Stomach (tissue), 4 donors: ENCODE results near the gene MTCL1.

Source experiments
- EP300 ChIP-seq: sonication (generic); formaldehyde crosslinking; IDR thresholded peaks from one replicate; pipeline ENCODE4 v1.6.1; 2017; ENCODE audit warnings: antibody characterized with exemption
- POLR2A ChIP-seq, 4 donors: fragments of 450-650 bp; IDR thresholded peaks; one replicate each; pipeline ENCODE4 v1.6.1; 2016; ENCODE audit warnings: antibody characterized with exemption in 4 of 4, control low read depth in 2 of 4, mild to moderate bottlenecking in 1 of 4, moderate library complexity in 1 of 4
- POLR2AphosphoS5 ChIP-seq, 3 donors: sonication (generic); formaldehyde crosslinking; IDR thresholded peaks; one replicate each; pipeline ENCODE4 v1.6.1; 2016; ENCODE audit warnings: antibody characterized with exemption in 3 of 3
- TF ChIP-seq, protein P1 (sequence below), 7 experiments: fragments of 450-650 bp in 4 of 7; fragments of 200-600 bp in 3 of 7; sonication (generic) in 3 of 7; IDR thresholded peaks; one replicate each; pipeline ENCODE4 v1.5.1; 2016 to 2019; ENCODE audit warnings: antibody characterized with exemption in 7 of 7, control low read depth in 2 of 7, mild to moderate bottlenecking in 1 of 7

DNA sequence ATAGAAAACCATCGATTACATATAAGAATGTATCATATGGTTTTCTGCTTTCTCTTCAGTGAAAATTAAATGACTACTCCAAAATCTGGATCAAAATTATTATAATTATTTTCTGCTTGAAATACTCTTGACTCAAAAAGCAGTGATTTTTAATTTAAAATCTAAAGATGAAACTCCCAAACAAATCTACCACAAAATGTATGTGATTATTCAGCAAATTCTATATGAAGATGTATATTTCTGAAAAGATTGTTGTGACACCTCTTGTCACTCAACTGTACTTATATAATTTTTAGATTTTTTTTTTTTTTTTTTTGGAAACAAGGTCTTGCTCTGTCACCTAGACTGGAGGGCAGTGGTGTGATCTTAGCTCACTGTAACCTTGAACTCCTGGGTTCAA lies 98.6 kb downstream of the MTCL1 start:
- TF ChIP-seq, protein P1, sequence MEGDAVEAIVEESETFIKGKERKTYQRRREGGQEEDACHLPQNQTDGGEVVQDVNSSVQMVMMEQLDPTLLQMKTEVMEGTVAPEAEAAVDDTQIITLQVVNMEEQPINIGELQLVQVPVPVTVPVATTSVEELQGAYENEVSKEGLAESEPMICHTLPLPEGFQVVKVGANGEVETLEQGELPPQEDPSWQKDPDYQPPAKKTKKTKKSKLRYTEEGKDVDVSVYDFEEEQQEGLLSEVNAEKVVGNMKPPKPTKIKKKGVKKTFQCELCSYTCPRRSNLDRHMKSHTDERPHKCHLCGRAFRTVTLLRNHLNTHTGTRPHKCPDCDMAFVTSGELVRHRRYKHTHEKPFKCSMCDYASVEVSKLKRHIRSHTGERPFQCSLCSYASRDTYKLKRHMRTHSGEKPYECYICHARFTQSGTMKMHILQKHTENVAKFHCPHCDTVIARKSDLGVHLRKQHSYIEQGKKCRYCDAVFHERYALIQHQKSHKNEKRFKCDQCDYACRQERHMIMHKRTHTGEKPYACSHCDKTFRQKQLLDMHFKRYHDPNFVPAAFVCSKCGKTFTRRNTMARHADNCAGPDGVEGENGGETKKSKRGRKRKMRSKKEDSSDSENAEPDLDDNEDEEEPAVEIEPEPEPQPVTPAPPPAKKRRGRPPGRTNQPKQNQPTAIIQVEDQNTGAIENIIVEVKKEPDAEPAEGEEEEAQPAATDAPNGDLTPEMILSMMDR (IDR thresholded peaks at IDR 0.05), result no peak
- no peak for TF ChIP-seq POLR2A (IDR thresholded peaks at IDR 0.05)
- TF ChIP-seq EP300, result no peak
- no peak for TF ChIP-seq POLR2AphosphoS5 (IDR thresholded peaks at IDR 0.05)
